GM21529 (cell line): ENCODE measurements around the gene ALPK1.
A peak's percentile ranks its signal among the peaks of the same experiment; 100 is the strongest.

Experiments
- ATAC-seq: cut with Tn5 transposase; IDR thresholded peaks from one replicate; pipeline ENCODE4 v1.9.1; 2021; ENCODE audit not compliant: unreplicated experiment

The ALPK1 gene

DNA sequence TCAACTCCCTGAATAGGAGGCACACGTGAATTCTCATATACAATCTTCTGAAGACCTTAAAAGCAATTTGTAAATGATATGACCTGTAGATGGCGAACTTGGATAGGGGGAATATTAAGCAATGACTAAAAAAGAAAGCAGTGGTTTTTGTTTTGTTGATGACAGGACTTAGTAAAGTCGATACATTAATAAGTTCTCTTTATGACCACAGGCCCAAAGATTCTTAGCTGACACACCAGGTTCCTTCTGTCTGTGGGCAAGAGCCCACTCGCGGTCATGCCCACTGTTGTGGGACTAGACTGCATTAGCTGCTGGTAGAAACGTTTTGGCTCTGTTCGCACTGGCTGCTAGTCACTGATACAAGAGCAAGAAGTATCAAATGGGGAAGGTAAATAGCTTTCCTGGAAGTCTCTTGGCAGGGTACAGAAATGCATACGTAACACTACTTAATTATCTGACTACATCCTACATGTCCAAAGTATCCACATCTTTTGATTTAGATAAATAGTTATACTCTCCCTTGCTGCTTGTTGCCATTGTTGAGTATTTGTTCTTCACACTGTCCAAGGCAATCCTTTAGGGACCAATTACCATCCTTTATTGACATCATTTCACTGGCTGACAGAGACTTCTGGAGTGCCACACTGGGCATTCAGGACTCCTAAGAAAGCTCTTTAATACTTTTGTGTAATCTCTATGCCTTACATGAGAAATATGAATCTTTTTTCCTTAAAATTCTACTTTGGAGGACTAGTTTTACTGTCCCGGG is 31.0 kb downstream of the ALPK1 start:
- peak; percentile 85 for ATAC-seq

DNA sequence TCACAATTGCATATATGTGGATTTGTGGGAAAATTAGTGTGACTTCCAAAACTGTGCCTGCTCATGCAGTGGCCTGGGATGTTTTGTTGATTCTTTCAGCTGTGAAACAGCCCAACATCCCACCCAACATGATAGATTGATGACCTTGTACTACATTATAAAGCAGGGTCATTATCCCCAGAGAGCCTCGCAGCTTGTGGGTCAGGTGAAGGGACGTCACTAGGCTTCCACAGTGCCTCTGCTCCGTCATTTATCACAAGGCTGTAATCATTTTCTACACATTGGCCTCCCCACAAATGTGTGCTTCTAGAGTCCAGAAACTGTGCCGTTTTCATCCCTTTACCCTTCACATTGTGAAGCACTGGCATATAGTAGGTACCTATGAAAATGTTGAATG is 31.6 kb downstream of the ALPK1 start:
- no peak for ATAC-seq

DNA sequence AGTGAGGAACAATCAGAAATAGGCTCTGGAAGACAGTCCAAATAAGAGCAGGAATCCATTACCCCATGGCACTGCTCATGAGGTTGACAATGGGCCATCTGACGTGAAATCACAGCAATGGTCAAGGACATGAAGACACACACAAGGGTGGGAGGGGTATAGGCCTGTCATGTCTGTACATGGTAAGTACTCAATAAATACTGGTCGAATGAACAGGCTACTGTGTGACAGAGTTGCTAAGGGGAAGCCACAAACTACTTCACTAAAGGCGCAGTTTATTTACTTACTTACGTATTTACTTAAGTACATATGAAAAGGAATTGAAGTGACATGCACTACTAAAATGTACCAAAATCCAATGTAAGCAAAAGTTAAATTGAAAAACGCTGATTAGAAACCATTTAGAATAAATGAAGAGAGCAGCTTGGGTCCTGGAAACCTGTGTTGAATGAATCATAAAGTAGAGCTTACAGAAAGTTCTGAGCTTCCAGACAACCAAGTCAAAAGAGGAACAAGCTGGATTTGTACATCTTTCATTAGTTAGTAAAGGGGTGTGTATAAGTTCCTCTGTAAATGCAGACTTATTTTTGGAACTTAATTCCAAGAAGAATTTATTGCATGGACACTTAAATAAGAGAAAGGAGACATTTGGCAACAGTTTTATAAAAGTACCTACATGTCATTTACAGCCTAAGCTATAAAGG is 32.7 kb downstream of the ALPK1 start:
- ATAC-seq: no peak

DNA sequence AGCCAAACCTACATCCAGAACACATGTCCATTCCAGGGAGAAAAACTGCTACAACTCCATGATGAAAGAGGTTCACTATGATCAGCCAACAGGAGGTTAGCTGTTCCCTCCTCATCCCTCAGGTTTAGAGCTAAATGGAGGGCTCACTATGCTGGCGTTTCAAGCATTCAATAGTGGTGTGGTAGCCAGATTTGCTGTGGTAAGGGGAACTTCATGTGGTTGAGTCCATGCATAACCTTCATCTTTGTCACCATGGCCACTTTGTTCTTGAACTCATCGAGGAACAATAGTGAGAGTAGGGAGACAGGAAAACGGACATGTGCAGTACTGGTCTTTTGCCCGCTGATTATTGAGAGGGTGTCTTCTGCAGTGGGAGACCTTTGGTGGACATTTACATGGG is 33.8 kb downstream of the ALPK1 start:
- ATAC-seq: no peak

DNA sequence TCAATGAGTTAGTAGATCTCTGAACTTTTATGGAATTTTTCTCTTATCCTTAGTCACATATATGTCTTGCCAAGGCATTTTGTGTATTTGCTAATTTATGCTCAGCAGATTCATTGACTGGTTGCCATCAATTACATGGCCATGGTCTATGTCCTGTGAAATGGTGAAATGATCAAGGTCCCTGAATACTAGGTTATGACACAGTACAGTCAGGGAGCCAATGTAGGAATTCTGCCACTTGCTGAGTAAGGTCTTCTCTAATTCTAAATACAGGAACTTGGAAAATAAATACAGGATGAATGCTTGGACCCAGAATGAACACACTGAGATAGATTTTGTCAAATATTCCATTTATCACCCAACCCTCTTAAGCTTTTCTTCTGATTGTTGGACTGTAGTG is 35.2 kb downstream of the ALPK1 start:
- no peak for ATAC-seq

DNA sequence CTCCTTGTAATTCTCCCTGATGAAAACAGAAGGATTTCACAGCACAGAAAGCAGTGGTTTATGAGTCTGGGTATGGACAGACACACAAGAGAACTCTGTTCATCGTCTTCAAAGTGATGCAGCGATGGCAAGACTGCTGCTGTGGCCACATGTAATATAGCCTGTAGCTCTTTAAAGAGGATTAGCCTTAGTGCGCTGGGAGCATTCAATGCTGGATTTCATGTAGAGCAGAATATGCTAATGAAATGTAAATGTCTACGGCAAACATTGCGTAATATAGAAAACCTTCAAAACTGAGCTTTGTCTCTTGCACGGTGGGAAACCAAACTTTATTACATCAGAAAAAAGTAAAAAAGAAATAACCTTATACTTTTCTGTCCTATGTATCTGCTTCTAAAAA is 42.9 kb downstream of the ALPK1 start:
- no peak for ATAC-seq

DNA sequence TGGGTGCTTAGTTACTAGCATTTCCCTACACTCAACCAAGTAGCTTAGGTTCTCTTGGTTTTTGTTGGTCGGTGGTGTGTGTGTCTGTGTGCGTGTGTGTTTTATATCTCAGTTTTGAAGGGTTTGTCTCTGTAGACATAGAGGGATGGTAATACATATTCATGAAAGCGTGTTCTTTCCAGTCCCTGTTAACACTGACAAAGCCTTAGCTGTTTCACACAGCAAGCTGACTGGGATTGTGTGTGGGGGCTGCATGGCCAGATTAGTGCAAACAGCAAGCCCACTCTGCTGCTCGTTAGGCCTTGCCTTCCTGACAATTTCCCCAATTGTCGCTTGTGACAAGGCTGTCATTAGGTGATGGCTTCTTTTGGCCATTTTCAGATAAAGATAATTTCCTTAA is 43.9 kb downstream of the ALPK1 start:
- no peak for ATAC-seq

DNA sequence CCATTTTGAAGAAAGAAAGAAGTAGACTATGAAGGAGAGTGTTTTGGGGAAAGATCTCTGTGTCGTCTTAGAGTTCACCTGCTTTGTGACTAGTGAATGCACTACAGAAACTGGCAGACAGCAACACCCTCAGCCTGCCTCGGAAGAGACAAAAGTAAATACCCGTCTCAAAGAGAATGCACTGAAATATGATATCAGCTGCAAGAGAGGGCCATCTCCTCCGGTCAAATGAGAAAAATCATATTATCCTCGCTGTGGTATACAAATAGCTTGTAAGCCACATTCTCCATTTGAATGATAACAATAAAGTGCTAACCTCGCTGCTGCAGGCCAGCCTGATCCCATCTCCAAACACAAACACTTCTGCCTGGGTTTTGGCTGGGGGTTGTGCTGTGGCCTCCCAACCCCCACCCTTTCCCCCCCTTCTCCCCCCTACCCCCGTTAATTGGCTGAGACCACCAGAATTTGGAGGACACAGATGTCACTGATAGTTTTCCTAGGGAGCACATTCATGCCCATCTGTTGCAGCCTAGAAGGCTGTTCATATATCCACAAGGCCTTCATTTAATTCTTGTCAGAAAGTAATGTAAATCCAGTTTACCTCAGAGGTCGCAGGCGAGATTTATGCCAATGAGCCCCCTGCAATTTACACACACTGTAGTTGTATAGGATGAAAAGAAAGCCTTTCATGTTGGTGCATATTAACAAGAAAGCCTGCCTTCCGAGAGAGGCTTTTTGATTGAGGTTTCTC is 46.3 kb downstream of the ALPK1 start:
- no peak for ATAC-seq

DNA sequence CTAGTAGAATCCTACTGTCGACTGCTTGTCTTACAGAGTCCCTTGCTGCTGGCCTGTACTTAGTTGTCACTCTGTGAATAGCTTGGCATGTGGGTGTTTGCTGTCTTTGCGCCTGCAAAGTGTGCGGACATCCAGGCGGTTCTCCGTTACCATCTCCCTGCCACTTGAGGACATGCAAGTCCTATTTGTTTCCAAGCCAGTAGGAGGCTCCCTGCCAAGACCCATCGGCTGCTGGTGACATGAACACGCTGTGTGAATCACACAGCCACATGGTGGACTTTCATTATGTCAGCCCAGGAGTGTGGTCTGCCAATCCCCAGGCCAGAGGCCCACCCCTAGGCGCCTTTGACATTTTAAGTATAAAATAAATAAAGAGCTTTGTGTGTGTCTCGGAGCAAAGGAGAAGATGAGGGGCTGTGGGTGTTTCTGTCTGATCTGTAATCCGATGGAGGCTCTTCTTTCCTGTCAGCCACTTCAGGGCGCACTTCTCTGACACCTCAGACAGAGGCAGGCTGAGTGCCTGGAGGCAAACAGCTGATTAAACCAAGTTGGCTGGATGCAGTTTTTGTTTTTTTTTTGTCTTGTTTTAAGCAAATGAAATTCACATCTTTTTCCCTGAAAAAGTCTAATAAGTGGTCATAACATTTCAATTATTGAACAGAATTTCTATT is 51.5 kb downstream of the ALPK1 start:
- no peak for ATAC-seq

DNA sequence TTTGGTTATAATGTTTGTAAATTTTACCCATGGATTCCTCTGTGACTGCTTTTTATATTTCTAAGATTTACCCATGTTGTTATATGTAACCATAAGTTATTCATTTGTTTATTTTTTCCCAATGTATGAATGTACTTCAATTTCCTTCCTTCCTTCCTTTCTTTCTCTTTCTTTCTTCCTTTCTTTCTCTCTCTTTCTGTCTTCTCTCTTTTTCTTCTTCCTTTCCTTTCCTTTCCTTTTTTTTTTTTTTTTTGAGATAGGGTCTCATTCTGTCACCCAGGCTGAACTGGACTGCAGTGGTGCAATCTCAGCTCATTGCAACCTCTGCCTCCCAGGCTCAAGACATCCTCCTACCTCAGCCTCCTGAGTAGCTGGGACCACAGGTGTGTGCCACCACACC is 55.6 kb downstream of the ALPK1 start:
- no peak for ATAC-seq

DNA sequence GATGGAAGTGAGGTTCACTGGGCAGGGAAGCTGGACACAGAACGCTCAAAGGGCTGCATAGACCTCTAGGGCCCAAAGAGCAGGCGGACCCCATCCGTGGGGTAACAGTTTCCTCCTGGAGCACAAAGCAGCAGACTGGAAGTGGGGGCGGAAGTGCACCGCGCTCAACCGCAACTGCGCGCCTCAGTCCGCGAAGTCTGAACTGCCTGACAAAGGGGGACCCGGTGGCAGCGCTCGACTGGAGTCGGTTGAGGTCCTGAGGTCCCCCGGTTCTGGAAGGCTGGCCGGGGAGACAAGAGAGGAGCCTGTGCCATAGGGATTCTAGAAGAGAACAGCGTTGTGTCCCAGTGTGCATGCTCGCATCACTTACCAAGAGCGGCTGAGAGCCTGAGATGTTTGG is 58.5 kb downstream of the ALPK1 start:
- ATAC-seq: no peak

DNA sequence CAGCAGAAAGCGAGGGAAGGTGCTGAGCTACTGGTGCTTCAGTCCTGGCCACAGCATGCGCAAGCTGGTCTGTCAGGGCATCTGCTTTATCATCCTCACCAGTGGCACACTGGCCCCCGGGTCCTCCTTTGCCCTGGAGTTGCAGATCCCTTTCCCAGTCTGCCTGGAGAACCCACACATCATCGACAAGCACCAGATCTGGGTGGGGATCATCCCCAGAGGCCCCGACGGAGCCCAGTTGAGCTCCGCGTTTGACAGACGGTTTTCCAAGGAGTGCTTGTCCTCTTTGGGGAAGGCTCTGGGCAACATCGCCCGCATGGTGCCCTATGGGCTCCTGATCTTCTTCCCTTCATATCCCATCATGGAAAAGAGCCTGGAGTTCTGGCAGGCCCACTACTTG is 60.3 kb downstream of the ALPK1 start:
- no peak for ATAC-seq

DNA sequence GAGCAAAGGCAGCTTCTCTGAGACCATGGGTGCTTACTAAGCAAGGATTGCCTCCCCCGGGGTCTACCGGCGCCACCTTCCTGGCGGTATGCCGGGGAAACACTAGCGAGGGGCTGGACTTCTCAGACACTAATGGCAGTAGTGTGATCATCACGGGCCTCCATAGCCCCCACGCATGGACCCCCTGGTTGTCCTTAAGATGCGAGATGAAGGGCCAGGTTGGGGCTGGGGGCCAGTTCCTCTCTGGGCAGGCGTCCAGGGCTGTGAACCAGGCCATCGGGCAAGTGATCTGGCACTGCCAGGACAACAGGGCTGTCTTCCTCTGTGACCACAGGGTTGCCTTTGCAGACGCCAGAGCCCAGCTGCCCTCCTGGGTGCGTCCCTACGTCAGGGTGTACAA is 60.7 kb downstream of the ALPK1 start:
- ATAC-seq: no peak

DNA sequence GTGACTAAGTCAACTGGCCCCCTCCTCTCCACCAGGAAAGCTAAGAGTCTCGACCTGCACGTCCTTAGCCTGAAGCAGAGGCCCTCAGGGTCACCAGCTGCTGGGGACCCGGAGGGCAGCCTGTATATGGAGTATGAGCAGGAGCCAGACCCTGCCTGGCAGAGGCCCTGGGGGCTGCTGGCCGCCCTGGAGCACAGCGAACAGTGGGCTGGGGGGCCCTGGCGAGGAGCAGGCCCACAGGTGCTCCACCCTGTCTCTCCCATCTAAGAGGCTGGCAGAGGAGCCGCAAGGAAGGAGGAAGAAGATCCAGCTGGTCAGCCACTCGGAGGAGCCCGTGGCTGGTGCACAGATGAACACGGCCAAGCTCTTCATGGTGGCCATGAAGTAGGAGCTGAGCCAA is 61.2 kb downstream of the ALPK1 start:
- no peak for ATAC-seq

DNA sequence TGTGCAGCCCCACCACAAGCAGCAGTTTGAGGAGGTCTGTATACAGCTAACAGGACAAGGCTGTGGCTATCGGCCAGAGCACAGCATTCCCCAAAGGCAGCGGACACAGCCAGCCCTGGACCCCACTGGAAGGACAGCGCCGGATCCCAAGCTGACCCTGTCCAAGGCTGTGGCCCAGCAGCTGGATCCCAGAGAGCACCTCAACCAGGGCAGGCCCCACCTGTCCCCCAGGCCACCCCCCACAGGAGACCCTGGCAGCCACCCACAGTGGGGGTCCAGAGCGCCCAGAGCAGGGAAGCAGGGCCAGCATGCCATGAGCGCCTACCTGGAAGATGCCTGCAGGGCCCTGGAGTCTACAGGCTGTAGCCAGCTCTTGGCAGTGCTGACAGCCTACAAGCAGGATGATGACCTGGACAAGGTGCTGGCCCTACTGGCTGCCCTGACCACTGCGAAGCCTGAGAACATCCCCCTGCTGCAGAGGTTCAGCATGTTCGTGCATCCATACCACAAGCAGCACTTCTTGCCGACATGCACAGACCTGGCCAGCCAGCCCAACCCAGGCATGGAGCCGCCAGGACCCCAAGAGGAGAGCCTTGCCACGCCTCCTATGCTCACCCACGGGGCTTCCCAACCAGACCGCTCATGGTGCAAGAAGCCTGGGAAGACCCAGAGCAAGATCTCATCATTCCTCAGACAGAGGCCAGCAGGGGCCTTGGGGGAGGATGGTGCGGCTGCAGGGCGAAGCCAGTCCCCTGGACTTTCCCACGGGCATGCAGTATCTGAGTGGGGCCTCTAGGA is 62.0 kb downstream of the ALPK1 start:
- ATAC-seq: no peak

DNA sequence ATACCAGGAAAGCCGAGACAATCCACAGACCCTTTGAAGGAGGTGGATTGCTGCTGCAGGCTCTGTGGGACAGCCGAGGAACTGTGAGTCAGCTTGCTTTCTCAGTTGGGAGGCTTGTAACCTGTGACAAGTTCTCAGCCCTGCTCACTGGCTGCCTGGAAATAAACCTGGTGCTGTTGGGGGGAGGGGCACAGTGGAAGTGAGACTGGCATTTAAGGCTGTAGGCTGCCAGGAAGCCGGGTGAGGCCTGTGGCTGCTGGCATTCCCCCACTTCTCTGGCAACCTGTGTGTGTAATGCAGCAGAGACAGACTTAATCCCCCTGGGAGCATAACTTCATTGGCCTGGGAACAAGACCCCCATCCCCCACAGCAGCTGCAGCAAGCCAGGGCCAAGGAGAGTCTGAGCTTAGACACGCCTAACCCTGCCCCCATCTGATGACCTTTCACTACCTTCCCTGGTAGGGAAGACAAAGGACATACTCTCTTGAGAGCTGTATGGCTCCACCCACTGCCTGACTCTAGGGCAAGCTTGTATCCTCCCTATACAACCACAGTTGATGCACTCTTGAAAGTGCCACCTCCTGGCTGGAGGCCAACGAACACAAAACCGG is 64.1 kb downstream of the ALPK1 start:
- peak; percentile 86 for ATAC-seq

DNA sequence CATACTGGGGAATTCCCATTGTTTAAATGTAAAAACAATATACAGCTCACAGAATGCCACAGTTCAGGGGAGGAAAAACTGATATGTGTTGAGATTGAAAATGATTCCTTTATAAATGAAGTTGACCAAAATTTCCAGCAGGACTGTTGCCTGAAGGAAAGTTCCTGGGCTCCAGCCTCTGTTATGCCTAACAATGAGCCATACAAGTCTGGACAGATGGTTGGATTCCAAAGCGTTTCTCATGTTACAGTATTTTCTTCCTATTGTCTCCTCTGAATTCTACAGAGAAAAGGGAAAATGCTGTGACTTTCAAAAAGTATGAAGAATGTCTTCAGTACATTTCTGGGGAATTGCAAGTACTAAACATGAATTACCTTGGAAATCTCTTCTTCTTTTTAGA is 73.3 kb downstream of the ALPK1 start:
- no peak for ATAC-seq

DNA sequence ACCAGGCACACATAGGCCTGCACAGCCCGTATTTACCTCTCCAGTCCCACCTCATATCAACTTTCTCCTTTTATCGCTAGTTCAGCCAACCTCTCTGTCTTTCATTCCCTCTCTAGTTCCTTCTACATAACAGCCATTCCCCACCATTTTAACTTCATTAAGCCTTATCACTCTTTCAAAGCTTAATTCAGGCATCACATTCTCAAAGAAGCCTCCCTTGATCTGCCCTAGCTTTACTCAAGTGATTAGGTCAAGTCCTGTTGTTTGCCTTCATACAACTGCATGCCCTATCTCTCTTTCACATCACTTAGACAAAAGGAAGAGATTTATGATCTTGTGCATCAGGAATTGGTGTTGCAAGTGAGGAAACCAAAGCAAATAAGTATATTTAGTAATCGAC is 74.2 kb downstream of the ALPK1 start:
- no peak for ATAC-seq

DNA sequence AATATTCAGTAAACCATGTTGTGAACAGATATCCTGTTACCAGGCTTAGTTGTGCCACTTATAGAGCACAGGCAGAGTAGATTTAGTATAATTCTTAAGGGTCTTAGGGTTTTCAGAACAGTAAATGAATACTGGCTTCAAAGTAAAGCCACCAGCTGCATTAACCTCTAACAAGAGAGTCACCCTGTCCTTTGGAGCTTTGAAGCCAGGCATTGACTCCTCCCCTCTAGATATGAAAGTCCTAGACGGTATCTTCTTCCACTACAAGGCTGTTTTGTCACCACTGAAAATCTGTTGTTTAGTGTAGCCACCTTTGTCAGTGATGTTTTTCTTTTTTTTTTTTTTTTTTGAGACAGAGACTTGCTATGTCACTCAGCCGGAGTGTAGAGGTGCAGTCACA is 77.7 kb downstream of the ALPK1 start:
- no peak for ATAC-seq

DNA sequence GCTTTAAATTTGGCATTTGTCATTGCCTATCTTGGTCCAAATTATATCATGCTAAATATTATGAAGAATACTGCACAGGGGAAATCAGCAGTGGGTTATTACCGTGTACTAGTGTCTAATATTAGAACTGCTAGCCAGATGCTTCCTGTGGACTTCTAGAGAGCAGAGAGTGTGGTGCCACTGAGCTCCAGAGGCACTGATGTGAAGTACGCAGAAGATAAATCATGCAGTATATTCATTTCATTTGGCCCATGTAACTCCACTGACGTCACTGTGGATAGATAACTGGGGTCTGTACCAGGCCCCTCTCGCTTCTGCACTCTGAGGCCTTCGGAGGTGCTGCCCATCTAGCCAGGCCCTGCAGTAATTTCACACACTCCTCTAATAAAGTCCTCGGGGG is 80.0 kb downstream of the ALPK1 start:
- no peak for ATAC-seq
